NB4 (cell line): ENCODE measurements around the gene FAM171A1.
A peak's percentile ranks its signal among the peaks of the same experiment; 100 is the strongest.

ENCODE experiments used
- DNase-seq: peaks from one replicate; pipeline ENCODE4 v3.0.0; 2010; ENCODE audit warnings: low read depth
- H3K4me3 ChIP-seq: one replicate; pipeline ENCODE4 v1.5.1; 2011; ENCODE audit warnings: mild to moderate bottlenecking, low read depth, low read length, moderate library complexity
- CTCF ChIP-seq: IDR thresholded peaks from one replicate; pipeline ENCODE4 v1.5.1; 2012; ENCODE audit warnings: low read depth, low read length
- MAX ChIP-seq: IDR thresholded peaks from 2 replicates; pipeline ENCODE4 v1.6.1; 2011; ENCODE audit warnings: low read depth, low read length
- MYC ChIP-seq: IDR thresholded peaks from 2 replicates; pipeline ENCODE4 v1.6.1; 2011; ENCODE audit warnings: low read depth, low read length
- POLR2A ChIP-seq: IDR thresholded peaks from 2 replicates; pipeline ENCODE4 v1.6.1; 2011; ENCODE audit warnings: mild to moderate bottlenecking; ENCODE audit not compliant: insufficient read length; ENCODE audit errors: extremely low read depth

Gene FAM171A1

GRCh38 chr10:15189133-15189885 lies 181.8 kb downstream of the FAM171A1 start:
- H3K4me3 ChIP-seq = no peak overlapping the region
- TF ChIP-seq MAX = no peak
- TF ChIP-seq CTCF = no peak
- no peak for TF ChIP-seq MYC
- no peak for TF ChIP-seq POLR2A
- DNase-seq = peak; percentile 49

- TF ChIP-seq MYC (no peak), CTCF (no peak), MAX (no peak), POLR2A (no peak)
- no peak for DNase-seq
- H3K4me3 ChIP-seq = no peak overlapping the region
Measured at GRCh38 chr10:15188603-15189002, 182.5 kb downstream of the FAM171A1 start.

GRCh38 chr10:15183689-15184481 lies 187.2 kb downstream of the FAM171A1 start:
- DNase-seq = no peak
- no peak for TF ChIP-seq POLR2A
- TF ChIP-seq MYC = no peak
- TF ChIP-seq CTCF = no peak
- TF ChIP-seq MAX = no peak
- H3K4me3 ChIP-seq = no peak overlapping the region

GRCh38 chr10:15182540-15183207 lies 188.4 kb downstream of the FAM171A1 start:
- no peak overlapping the region for H3K4me3 ChIP-seq
- no peak for DNase-seq

More at GRCh38 chr10:15182540-15183207, 188.4 kb downstream of the FAM171A1 start:
- TF ChIP-seq MYC (no peak), MAX (no peak), CTCF (no peak)
